Neural cell (in vitro differentiated cells): ENCODE measurements around the gene CELSR1.

Experiments
- CTCF ChIP-seq: fragments of 450-650 bp; IDR thresholded peaks from 2 replicates; pipeline ENCODE4 v1.5.1; 2014; ENCODE audit warnings: antibody characterized with exemption, mild to moderate bottlenecking, moderate library complexity; ENCODE audit not compliant: poor library complexity, severe bottlenecking
- EP300 ChIP-seq: fragments of 450-650 bp; conservative IDR thresholded peaks from 2 replicates; pipeline ENCODE4 v1.6.1; 2014; ENCODE audit warnings: antibody characterized with exemption, mild to moderate bottlenecking, moderate library complexity; ENCODE audit not compliant: poor library complexity, severe bottlenecking
- EZH2 ChIP-seq: fragments of 200-600, 300-800 bp; shearing (Covaris generic), sonication (generic); IDR thresholded peaks from 2 replicates; pipeline ENCODE4 v1.6.1; 2014; ENCODE audit warnings: antibody characterized with exemption, low read length, borderline replicate concordance, mild to moderate bottlenecking; ENCODE audit not compliant: insufficient read depth, poor library complexity, severe bottlenecking
- MXI1 ChIP-seq: fragments of 450-650 bp; conservative IDR thresholded peaks from 2 replicates; pipeline ENCODE4 v1.6.1; 2014; ENCODE audit warnings: antibody characterized with exemption, mild to moderate bottlenecking; ENCODE audit not compliant: poor library complexity, severe bottlenecking
- POLR2AphosphoS5 ChIP-seq: IDR thresholded peaks from 2 replicates; pipeline ENCODE4 v1.6.1; 2012
- RAD21 ChIP-seq: fragments of 450-650 bp; conservative IDR thresholded peaks from 2 replicates; pipeline ENCODE4 v1.6.1; 2014; ENCODE audit warnings: antibody characterized with exemption, mild to moderate bottlenecking, moderate library complexity
- REST ChIP-seq: IDR thresholded peaks from 2 replicates; pipeline ENCODE4 v1.6.1; 2012; ENCODE audit warnings: borderline replicate concordance
- SMC3 ChIP-seq: fragments of 450-650 bp; conservative IDR thresholded peaks from 2 replicates; pipeline ENCODE4 v1.6.1; 2014; ENCODE audit warnings: antibody characterized with exemption, mild to moderate bottlenecking, moderate library complexity; ENCODE audit not compliant: poor library complexity
- TAF1 ChIP-seq: IDR thresholded peaks from 2 replicates; pipeline ENCODE4 v1.6.1; 2012; ENCODE audit warnings: low read depth

GRCh38 chr22:46575911-46576555 is 38.6 kb upstream of the CELSR1 start:
- TF ChIP-seq CTCF (no peak), MXI1 (no peak), POLR2AphosphoS5 (no peak), EZH2 (no peak), RAD21 (no peak), EP300 (no peak), REST (no peak), TAF1 (no peak), SMC3 (no peak)
